Activated CD4-positive, alpha-beta T cell treated with anti-CD3 and anti-CD28 coated beads for 36 hours (primary cell): Measurements from ENCODE around the gene CSK. TPM values are rescaled to one million over a fixed set of nuclear protein-coding genes. Genes with fewer than 3 reads are reported as not detected.
"Not testable (repeated sequence)": the region's sequence is repeated elsewhere in the genome, so short reads cannot be mapped to it uniquely, and the experiment has no call there.

ENCODE experiments used
- ATAC-seq: fragments of 200-7000 bp; cut with Tn5 transposase; one replicate; pipeline ENCODE4 v1.10.0; 2021; ENCODE audit warnings: mild to moderate bottlenecking, moderate library complexity
- CTCF ChIA-PET: fragments of 350-600 bp; sonication (Branson Sonifier 250); formaldehyde crosslinking; loops from one replicate; lab custom pipeline; 2021; ENCODE audit warnings: antibody characterized with exemption; lab: Charles Lee
- POLR2A ChIA-PET: fragments of 350-600 bp; sonication (Branson Sonifier 250); formaldehyde crosslinking; loops from one replicate; lab custom pipeline; 2021; ENCODE audit warnings: antibody characterized with exemption, inconsistent platforms; lab: Charles Lee
- DNase-seq: peaks from one replicate; pipeline ENCODE4 v3.0.0-alpha.2; 2020
- H3K27ac Mint-ChIP-seq: one replicate; pipeline ENCODE4 v1.8.0; 2021; ENCODE audit warnings: mixed read lengths
- H3K27me3 Mint-ChIP-seq: one replicate; pipeline ENCODE4 v1.8.0; 2021; ENCODE audit warnings: mixed read lengths
- H3K36me3 Mint-ChIP-seq: one replicate; pipeline ENCODE4 v1.8.0; 2021; ENCODE audit warnings: low read depth, mixed read lengths
- H3K4me1 Mint-ChIP-seq: one replicate; pipeline ENCODE4 v1.8.0; 2021; ENCODE audit warnings: mixed read lengths
- H3K4me3 Mint-ChIP-seq: one replicate; pipeline ENCODE4 v1.8.0; 2021; ENCODE audit warnings: mild to moderate bottlenecking, moderate library complexity, mixed read lengths
- H3K9me3 Mint-ChIP-seq: one replicate; pipeline ENCODE4 v1.8.0; 2021; ENCODE audit warnings: low read depth, mixed read lengths
- intact Hi-C, 2 experiments: fragments of 100-400 bp; cut with DNase I in 1 of 2; cut with micrococcal nuclease in 1 of 2; formaldehyde crosslinking; loops; one replicate each; pipeline versions ENCODE4 v1.14.2 to v1.15.1; 2022 to 2024; cut with DNase I, micrococcal nuclease
- total RNA-seq, 2 experiments: library from RNA; stranded (reverse); gene quantifications; one replicate each; pipeline ENCODE4 v1.2.3, GENCODE V29; 2021

The CSK gene
- total RNA-seq, 2 experiments from 2014 or later, result 229 to 272 TPM

DNA sequence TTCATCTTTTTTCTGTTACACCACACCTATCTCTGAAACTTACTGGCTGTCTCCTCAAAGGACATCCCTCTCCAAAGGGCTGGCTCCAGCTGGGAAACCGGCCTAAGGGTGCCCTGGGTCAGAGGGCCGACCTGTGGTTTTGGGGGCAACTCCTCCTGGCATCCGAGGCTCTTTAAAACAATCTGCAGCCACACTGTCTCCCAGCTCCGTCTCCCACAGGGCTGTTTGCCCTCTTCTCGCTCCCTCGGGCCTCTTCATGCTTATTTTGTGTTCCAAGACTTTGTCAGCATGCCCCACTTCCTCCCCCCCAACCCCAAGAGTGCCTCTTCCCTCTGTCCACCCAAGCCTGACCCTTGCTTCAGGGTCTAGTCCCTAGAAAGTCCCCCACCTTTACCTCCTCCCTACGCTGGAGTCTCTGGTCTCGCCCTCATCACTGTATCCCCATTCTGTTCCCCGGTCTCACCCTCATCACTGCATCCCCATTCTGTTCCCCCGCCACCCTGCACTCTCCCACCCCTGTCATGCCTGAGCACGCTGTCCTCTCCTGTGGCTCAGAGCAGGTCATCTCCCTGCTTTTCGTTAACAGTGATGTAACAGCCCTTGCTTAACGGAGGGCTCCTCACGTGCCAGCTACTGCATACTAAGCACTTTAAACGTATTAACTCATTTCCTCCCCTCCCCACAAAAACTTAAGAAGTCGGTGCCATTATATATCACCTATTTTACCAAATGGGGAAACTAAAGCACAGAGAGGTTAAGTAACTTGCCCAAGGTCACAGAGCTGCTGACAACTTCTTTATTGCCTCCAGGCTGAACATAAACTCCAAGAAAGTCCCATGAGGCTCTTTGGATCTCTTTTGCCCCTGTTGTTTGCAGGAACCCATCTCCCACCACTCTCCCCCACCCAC is 1.1 kb upstream of the CSK start:
- ATAC-seq (peak; percentile 4), DNase-seq (peak; percentile 69)
- no peaks in the 10 kb centered on the region for H3K9me3 Mint-ChIP-seq
- no peaks in the 10 kb centered on the region for H3K27me3 Mint-ChIP-seq
- peaks cover 29% of the 10 kb centered on the region for H3K36me3 Mint-ChIP-seq
- intact Hi-C loops, result loop anchor here (1.0 to 10.0 kb wide), 13 partner anchors 8 to 786 kb away; partner anchors contain the start of genes COX5A (in 2 of the 2), ARID3B (in 1 of the 2), C15orf39 (in 1 of the 2) and MPI (in 1 of the 2)
- H3K27ac Mint-ChIP-seq, result peak overlapping the region; percentile 99
- ChIA-PET POLR2A (interaction anchor here (0.6 to 3.5 kb wide), 6 partner anchors 9 to 158 kb away, joined by 3 to 26 read pairs (median 4); partner anchors contain the start of gene COX5A), CTCF (interaction anchor here (0.6 to 22.1 kb wide), 12 partner anchors 5 to 377 kb away, joined by 3 to 743 read pairs (median 14); partner anchors contain the start of genes CSK and FAM219B)
- peak overlapping the region; percentile 88 for H3K4me3 Mint-ChIP-seq
- peaks cover 63% of the 10 kb centered on the region for H3K4me1 Mint-ChIP-seq

GRCh38 chr15:74782259-74783071 is 585 bp downstream of the CSK start:
- intact Hi-C loops, result loop anchor here (1.0 to 10.0 kb wide), 12 partner anchors 18 to 788 kb away; partner anchors contain the start of genes ARID3B (in 2 of the 2), C15orf39 (in 1 of the 2), COX5A (in 1 of the 2) and MPI (in 1 of the 2)
- Mint-ChIP-seq H3K36me3 (peaks cover 39% of the 10 kb centered on the region), H3K4me1 (peaks cover 53% of the 10 kb centered on the region), H3K9me3 (no peaks in the 10 kb centered on the region), H3K4me3 (peak overlapping the region; percentile 89), H3K27me3 (no peaks in the 10 kb centered on the region), H3K27ac (peak overlapping the region; percentile 100)
- ChIA-PET POLR2A (interaction anchor here (0.5 to 3.5 kb wide), 3 partner anchors 11 to 87 kb away, joined by 3 to 26 read pairs (median 20); no protein-coding TSS in a partner anchor), CTCF (interaction anchor here (0.6 to 22.1 kb wide), 12 partner anchors 5 to 239 kb away, joined by 3 to 743 read pairs (median 12); partner anchors contain the start of gene CSK)
- peak; percentile 78 for DNase-seq
- peak; percentile 1 for ATAC-seq

DNA sequence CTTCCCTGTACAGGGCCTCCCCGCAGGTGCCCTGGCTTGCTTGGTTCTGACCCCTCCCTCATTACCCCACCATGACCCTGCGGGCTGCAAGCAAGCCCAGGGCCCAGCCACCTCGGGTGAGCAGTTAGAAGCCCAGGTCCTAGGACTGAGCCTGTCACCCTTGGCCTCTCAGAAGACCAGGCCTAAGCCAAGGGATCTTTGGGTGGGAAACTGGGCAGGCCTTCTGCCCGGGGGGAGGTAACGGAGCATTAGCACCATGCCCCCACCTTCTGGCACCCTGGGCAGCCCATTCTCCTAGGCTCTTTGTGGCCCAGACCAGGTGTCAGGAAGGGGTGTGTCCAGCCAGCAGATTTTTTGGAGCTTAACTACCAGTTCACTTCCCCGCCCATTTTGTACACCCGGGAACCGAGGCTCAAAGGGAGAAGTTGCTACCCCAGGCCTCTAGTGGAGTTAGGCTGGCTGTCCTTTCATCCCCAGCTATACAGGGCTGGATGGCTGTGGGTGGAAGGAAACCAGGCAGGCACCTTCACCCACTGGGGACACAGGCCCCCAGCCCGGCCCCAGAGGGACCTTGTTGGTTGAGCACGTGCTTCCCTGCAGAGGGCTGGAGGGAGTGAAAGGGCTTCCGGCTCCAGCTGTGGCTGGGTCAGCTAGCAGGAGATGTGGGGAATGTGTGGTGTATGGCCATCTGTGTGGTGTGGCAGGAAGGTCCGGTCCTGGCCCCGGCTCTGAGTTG is 1.4 kb downstream of the CSK start:
- ChIA-PET CTCF (interaction anchor here (0.7 to 22.1 kb wide), 10 partner anchors 4 to 242 kb away, joined by 3 to 743 read pairs (median 4); partner anchors contain the start of genes ARID3B and CSK), POLR2A (interaction anchor here (3.1 kb wide), 1 partner anchor 11 kb away, joined by 20 read pairs; no protein-coding TSS in a partner anchor)
- Mint-ChIP-seq H3K4me1 (peaks cover 53% of the 10 kb centered on the region), H3K27ac (peak overlapping the region; percentile 100), H3K4me3 (peak overlapping the region; percentile 89), H3K27me3 (no peaks in the 10 kb centered on the region), H3K9me3 (no peaks in the 10 kb centered on the region), H3K36me3 (peaks cover 47% of the 10 kb centered on the region)
- peak; percentile 61 for DNase-seq
- intact Hi-C loops, result loop anchor here (2.0 to 10.0 kb wide), 9 partner anchors 18 to 788 kb away; partner anchors contain the start of genes ARID3B (in 1 of the 2), C15orf39 (in 1 of the 2), COX5A (in 1 of the 2) and MPI (in 1 of the 2)
- ATAC-seq, result no peak

DNA sequence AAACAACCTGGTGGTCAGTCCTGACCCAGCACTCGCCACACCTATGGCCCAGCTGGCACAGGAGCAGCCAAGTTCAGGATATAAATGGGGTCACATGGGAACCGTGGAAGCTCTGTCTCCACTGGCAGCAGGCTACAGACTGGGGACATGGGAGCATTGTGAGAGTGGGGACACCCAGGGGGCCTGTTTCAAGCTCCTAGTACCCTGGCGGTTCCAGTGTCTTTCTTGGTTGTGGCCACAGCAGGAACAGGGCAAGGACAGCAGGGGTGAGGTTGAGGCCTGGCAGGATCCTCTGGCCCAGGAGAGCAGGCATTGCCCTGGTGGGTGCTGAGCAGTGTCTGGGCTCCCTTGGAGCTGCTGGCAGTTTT is 1.9 kb downstream of the CSK start:
- no peaks in the 10 kb centered on the region for H3K9me3 Mint-ChIP-seq
- H3K4me3 Mint-ChIP-seq, result peak overlapping the region; percentile 89
- peaks cover 51% of the 10 kb centered on the region for H3K4me1 Mint-ChIP-seq
- DNase-seq (no peak), ATAC-seq (no peak)
- ChIA-PET CTCF (interaction anchor here (0.7 to 22.1 kb wide), 13 partner anchors 4 to 243 kb away, joined by 3 to 743 read pairs (median 4); partner anchors contain the start of genes ARID3B and CSK), POLR2A (interaction anchor here (1.1 to 3.1 kb wide), 2 partner anchors 10 to 168 kb away, joined by 4 to 20 read pairs; partner anchors contain the start of gene CLK3)
- intact Hi-C loops, result loop anchor here (2.0 to 10.0 kb wide), 9 partner anchors 17 to 789 kb away; partner anchors contain the start of genes ARID3B (in 1 of the 2), C15orf39 (in 1 of the 2), COX5A (in 1 of the 2) and MPI (in 1 of the 2)
- peak overlapping the region; percentile 100 for H3K27ac Mint-ChIP-seq
- peaks cover 53% of the 10 kb centered on the region for H3K36me3 Mint-ChIP-seq
- no peaks in the 10 kb centered on the region for H3K27me3 Mint-ChIP-seq

GRCh38 chr15:74784426-74785193 is 2.7 kb downstream of the CSK start:
- peak; percentile 53 for DNase-seq
- ChIA-PET CTCF (interaction anchor here (0.6 to 22.1 kb wide), 12 partner anchors 3 to 410 kb away, joined by 3 to 743 read pairs (median 4); partner anchors contain the start of gene CSK), POLR2A (interaction anchor here (0.6 to 3.1 kb wide), 4 partner anchors 9 to 169 kb away, joined by 3 to 20 read pairs (median 4); partner anchors contain the start of gene CLK3)
- Mint-ChIP-seq H3K4me1 (peaks cover 50% of the 10 kb centered on the region), H3K4me3 (peak overlapping the region; percentile 89), H3K36me3 (peaks cover 59% of the 10 kb centered on the region), H3K27me3 (no peaks in the 10 kb centered on the region), H3K27ac (peak overlapping the region; percentile 100), H3K9me3 (no peaks in the 10 kb centered on the region)
- intact Hi-C loops, result loop anchor here (5.0 to 10.0 kb wide), 12 partner anchors 88 to 853 kb away; partner anchors contain the start of genes ARID3B (in 1 of the 2), C15orf39 (in 1 of the 2), COX5A (in 1 of the 2) and MPI (in 1 of the 2)
- no peak for ATAC-seq

GRCh38 chr15:74785194-74786032 is 3.5 kb downstream of the CSK start:
- Mint-ChIP-seq H3K27me3 (no peaks in the 10 kb centered on the region), H3K4me3 (peak overlapping the region; percentile 89), H3K27ac (peak overlapping the region; percentile 100), H3K36me3 (peaks cover 65% of the 10 kb centered on the region), H3K9me3 (no peaks in the 10 kb centered on the region), H3K4me1 (peaks cover 50% of the 10 kb centered on the region)
- intact Hi-C loops, result loop anchor here (2.0 to 10.0 kb wide), 9 partner anchors 87 to 852 kb away; partner anchors contain the start of genes C15orf39 (in 1 of the 2), PML (in 1 of the 2), SCAMP2 (in 1 of the 2) and STOML1 (in 1 of the 2)
- peak; percentile 76 for DNase-seq
- no peak for ATAC-seq
- POLR2A ChIA-PET, result interaction anchor here (0.8 to 3.1 kb wide), 3 partner anchors 8 to 192 kb away, joined by 3 to 20 read pairs (median 3); no protein-coding TSS in a partner anchor
- CTCF ChIA-PET, result interaction anchor here (1.0 to 22.1 kb wide), 9 partner anchors 2 to 171 kb away, joined by 3 to 743 read pairs (median 19); partner anchors contain the start of gene CSK

DNA sequence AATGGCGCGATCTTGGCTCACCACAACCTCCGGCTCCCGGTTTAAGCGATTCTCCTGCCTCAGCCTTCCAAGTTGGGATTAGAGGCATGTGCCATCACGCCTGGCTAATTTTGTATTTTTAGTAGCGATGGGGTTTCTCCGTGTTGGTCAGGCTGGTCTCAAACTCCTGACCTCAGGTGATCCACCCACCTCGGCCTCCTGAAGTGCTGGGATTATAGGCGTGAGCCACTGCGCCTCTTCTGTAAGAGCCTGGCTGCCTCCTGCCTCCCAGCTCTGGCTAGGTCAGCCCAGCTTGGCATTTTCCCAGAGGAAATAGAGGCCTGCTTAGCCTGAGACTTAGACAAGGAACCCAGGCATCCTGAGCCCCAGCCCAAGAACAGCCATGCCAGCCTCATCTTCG is 4.2 kb downstream of the CSK start:
- peak overlapping the region; percentile 100 for H3K27ac Mint-ChIP-seq
- ChIA-PET CTCF (interaction anchor here (0.6 to 22.1 kb wide), 5 partner anchors 10 to 409 kb away, joined by 3 to 743 read pairs (median 5); partner anchors contain the start of gene CSK), POLR2A (interaction anchor here (0.8 kb wide), 1 partner anchor 192 kb away, joined by 3 read pairs; no protein-coding TSS in a partner anchor)
- not testable (repeated sequence) for ATAC-seq, H3K27me3 Mint-ChIP-seq, DNase-seq, H3K9me3 Mint-ChIP-seq
- peaks cover 68% of the 10 kb centered on the region for H3K36me3 Mint-ChIP-seq
- intact Hi-C loops, result loop anchor here (2.0 to 10.0 kb wide), 9 partner anchors 86 to 851 kb away; partner anchors contain the start of genes C15orf39 (in 1 of the 2), PML (in 1 of the 2), SCAMP2 (in 1 of the 2) and STOML1 (in 1 of the 2)
- peak overlapping the region; percentile 89 for H3K4me3 Mint-ChIP-seq
- peaks cover 50% of the 10 kb centered on the region for H3K4me1 Mint-ChIP-seq
